Endothelial cell of umbilical vein (primary cell): ENCODE measurements around the gene DHRS9. TPM values are rescaled to one million over a fixed set of nuclear protein-coding genes. Genes with fewer than 3 reads are reported as not detected.

Source experiments
- BruUV-seq: library from RNA; stranded (reverse); fragments of 400-500 nt; replicated peaks from 2 replicates; lab custom pipeline; 2021; lab: Mats Ljungman, UMichigan
- CTCF ChIA-PET: fragments of 300-600, 350-600 bp; sonication (Branson Sonifier 250); formaldehyde crosslinking; loops from one replicate; lab custom pipeline; 2021; ENCODE audit warnings: antibody characterized with exemption, inconsistent platforms; lab: Charles Lee
- POLR2A ChIA-PET: fragments of 300-600, 350-600 bp; sonication (Branson Sonifier 250); formaldehyde crosslinking; loops from one replicate; lab custom pipeline; 2021; ENCODE audit warnings: antibody characterized with exemption, inconsistent platforms; lab: Charles Lee
- DNase-seq: peaks from one replicate; pipeline ENCODE4 v3.0.0-alpha.2; 2011; ENCODE audit warnings: low read depth, low spot score
- FAIRE-seq: peaks from 2 replicates; lab custom pipeline; 2011; peaks lifted over from hg19 to GRCh38; lab: Jason Lieb, UNC
- H2AFZ ChIP-seq: 2 replicates; pipeline ENCODE4 v1.6.0; 2012; ENCODE audit warnings: low read depth, low read length, control low read depth, inconsistent platforms
- H3K27ac ChIP-seq: 2 replicates; pipeline ENCODE4 v1.5.1; 2011; ENCODE audit warnings: low read depth, mild to moderate bottlenecking, control low read depth, low read length, moderate library complexity; ENCODE audit not compliant: insufficient read depth
- H3K27me3 ChIP-seq, 2 experiments: 2 replicates each; pipeline versions ENCODE4 v1.6.0 to v1.6.1; 2011; ENCODE audit warnings: low read length in 2 of 2, mixed read lengths in 1 of 2; ENCODE audit not compliant: control insufficient read depth in 2 of 2, insufficient read depth in 2 of 2
- H3K36me3 ChIP-seq, 2 experiments: 2 replicates in 1 of 2; 3 replicates in 1 of 2; pipeline ENCODE4 v1.5.1; 2011; ENCODE audit warnings: low read length in 2 of 2, mild to moderate bottlenecking in 1 of 2, moderate library complexity in 1 of 2; ENCODE audit not compliant: control insufficient read depth in 2 of 2, insufficient read depth in 2 of 2; ENCODE audit errors: extremely low read depth in 1 of 2
- H3K4me1 ChIP-seq: 3 replicates; pipeline ENCODE4 v1.5.1; 2011; ENCODE audit warnings: mild to moderate bottlenecking, low read length; ENCODE audit not compliant: control insufficient read depth, insufficient read depth; ENCODE audit errors: extremely low read depth
- H3K4me2 ChIP-seq: 2 replicates; pipeline ENCODE4 v1.6.1; 2011; ENCODE audit warnings: low read length, control low read depth, mixed read lengths; ENCODE audit not compliant: insufficient read depth
- H3K4me3 ChIP-seq, 3 experiments: fragments of 200-600 bp in 1 of 3; sonication (generic), shearing (Covaris generic) in 1 of 3; replicated peaks in 1 of 3; 2 replicates each; pipeline ENCODE4 v1.5.1; 2011 to 2016; ENCODE audit warnings: control low read depth in 3 of 3, low read length in 3 of 3, mild to moderate bottlenecking in 2 of 3, inconsistent platforms in 1 of 3, low read depth in 1 of 3, moderate library complexity in 1 of 3; ENCODE audit not compliant: insufficient read depth in 1 of 3
- H3K79me2 ChIP-seq: 2 replicates; pipeline ENCODE4 v1.6.0; 2012; ENCODE audit warnings: low read length, inconsistent platforms; ENCODE audit not compliant: control insufficient read depth, insufficient read depth
- H3K9ac ChIP-seq: replicated peaks from 2 replicates; pipeline ENCODE3; 2011; ENCODE audit warnings: low read length, control low read depth; ENCODE audit not compliant: insufficient read depth; ENCODE audit errors: extremely low read depth
- H3K9me1 ChIP-seq: replicated peaks from 3 replicates; pipeline ENCODE4 v1.6.0; 2011; ENCODE audit warnings: mild to moderate bottlenecking, low read length; ENCODE audit not compliant: control insufficient read depth, insufficient read depth; ENCODE audit errors: extremely low read depth
- H3K9me3 ChIP-seq: replicated peaks from 2 replicates; pipeline ENCODE4 v1.5.1; 2012; ENCODE audit warnings: low read length, inconsistent platforms; ENCODE audit not compliant: control insufficient read depth, insufficient read depth
- H4K20me1 ChIP-seq: replicated peaks from 2 replicates; pipeline ENCODE3; 2011; ENCODE audit warnings: mild to moderate bottlenecking, low read length; ENCODE audit not compliant: control insufficient read depth, insufficient read depth; ENCODE audit errors: extremely low read depth
- EZH2 ChIP-seq: IDR thresholded peaks from 2 replicates; pipeline ENCODE4 v1.6.1; 2012; ENCODE audit warnings: borderline replicate concordance, low read depth, mild to moderate bottlenecking, moderate library complexity, low read length, inconsistent platforms; ENCODE audit not compliant: severe bottlenecking
- FOS ChIP-seq: IDR thresholded peaks from 2 replicates; pipeline ENCODE4 v1.6.1; 2011; ENCODE audit warnings: mild to moderate bottlenecking, low read length, moderate library complexity, borderline replicate concordance; ENCODE audit not compliant: insufficient read depth
- GATA2 ChIP-seq: IDR thresholded peaks from 2 replicates; pipeline ENCODE4 v1.7.0; 2011; ENCODE audit warnings: low read depth, mild to moderate bottlenecking, moderate library complexity, mixed read lengths, low read length; ENCODE audit not compliant: insufficient read length, insufficient read depth
- JUN ChIP-seq: IDR thresholded peaks from 2 replicates; pipeline ENCODE4 v1.6.1; 2011; ENCODE audit warnings: borderline replicate concordance, low read depth; ENCODE audit not compliant: insufficient read length, insufficient read depth
- POLR2A ChIP-seq: IDR thresholded peaks from 2 replicates; pipeline ENCODE4 v1.6.1; 2012; ENCODE audit warnings: low read depth, mild to moderate bottlenecking, control low read depth, low read length
- dilution Hi-C: fragments of 300-500 bp; cut with MboI; formaldehyde crosslinking; loops from one replicate; pipeline ENCODE4 v1.15.0; 2019; ENCODE audit warnings: low sequenced_read_pairs; ENCODE audit not compliant: extremely low pct_ligation_motif_present
- intact Hi-C: fragments of 100-400 bp; cut with micrococcal nuclease; formaldehyde crosslinking; loops from one replicate; pipeline ENCODE4 v1.10.0; 2022
- polyA plus RNA-seq, 4 experiments: library from polyadenylated mRNA; depleted of rRNA in 3 of 4; stranded (reverse) in 3 of 4; unstranded in 1 of 4; fragments of >200 nt; gene quantifications; 2 replicates each; pipeline versions ENCODE4 v1.2.1 to v1.2.3, GENCODE V29; 2011 to 2012; ENCODE audit warnings: missing spikeins in 1 of 4
- total RNA-seq: library from RNA; stranded (reverse); gene quantifications from 2 replicates; pipeline ENCODE4 v1.2.3, GENCODE V29; 2021
- TF ChIP-seq, protein P1 (sequence below), 2 donors: IDR thresholded peaks; 1 replicate in 1 of 2; 2 replicates in 1 of 2; pipeline ENCODE4 v1.5.1; 2011; ENCODE audit warnings: low read length in 2 of 2, mild to moderate bottlenecking in 2 of 2, moderate library complexity in 2 of 2, control low read depth in 1 of 2, inconsistent platforms in 1 of 2, low read depth in 1 of 2; ENCODE audit not compliant: insufficient read depth in 1 of 2; ENCODE audit errors: extremely low read depth in 1 of 2

The DHRS9 gene
- total and polyA plus RNA-seq, 2 donors (not counting 3 experiments of a cell fraction or from before 2014, with no cell fraction given), result 0.40 TPM; not detected in 1

DNA sequence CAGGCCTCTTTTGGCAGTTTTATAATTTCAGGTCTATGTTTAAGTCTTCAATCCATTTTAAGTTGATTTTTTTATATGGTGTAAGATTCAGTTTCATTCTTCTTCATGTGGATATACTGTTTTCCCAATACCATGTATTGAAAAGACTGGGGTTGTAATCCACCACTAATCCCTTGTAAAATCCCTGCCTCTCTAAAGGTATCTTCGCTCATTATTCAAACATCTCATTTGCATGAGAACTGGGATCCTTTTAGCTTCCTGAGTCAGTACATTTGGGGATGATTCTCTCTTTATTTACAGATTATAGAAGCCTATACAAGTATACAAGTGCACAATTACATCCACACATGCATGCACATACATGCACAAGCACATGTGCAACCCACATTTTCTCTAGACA lies 25.3 kb downstream of the DHRS9 start:
- CTCF ChIA-PET, result interaction anchor here (1.0 kb wide), 1 partner anchor 134 kb away, joined by 3 read pairs; no protein-coding TSS in a partner anchor
- TF ChIP-seq JUN, result no peak
- no peak for TF ChIP-seq POLR2A
- TF ChIP-seq, protein P1, sequence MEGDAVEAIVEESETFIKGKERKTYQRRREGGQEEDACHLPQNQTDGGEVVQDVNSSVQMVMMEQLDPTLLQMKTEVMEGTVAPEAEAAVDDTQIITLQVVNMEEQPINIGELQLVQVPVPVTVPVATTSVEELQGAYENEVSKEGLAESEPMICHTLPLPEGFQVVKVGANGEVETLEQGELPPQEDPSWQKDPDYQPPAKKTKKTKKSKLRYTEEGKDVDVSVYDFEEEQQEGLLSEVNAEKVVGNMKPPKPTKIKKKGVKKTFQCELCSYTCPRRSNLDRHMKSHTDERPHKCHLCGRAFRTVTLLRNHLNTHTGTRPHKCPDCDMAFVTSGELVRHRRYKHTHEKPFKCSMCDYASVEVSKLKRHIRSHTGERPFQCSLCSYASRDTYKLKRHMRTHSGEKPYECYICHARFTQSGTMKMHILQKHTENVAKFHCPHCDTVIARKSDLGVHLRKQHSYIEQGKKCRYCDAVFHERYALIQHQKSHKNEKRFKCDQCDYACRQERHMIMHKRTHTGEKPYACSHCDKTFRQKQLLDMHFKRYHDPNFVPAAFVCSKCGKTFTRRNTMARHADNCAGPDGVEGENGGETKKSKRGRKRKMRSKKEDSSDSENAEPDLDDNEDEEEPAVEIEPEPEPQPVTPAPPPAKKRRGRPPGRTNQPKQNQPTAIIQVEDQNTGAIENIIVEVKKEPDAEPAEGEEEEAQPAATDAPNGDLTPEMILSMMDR (IDR thresholded peaks at IDR 0.05; ENCODE audit: extremely low read depth in 1 of 2, insufficient read depth in 1 of 2, low read depth in 1 of 2, low read length in 2 of 2), result no peak
- no peak for TF ChIP-seq EZH2
- TF ChIP-seq GATA2, result no peak
- no peak for TF ChIP-seq FOS
- no TSS peak for BruUV-seq
- DNase-seq (no peak), FAIRE-seq (no peak)
- no peak overlapping the region for H3K4me3 ChIP-seq
- no peaks in the 10 kb centered on the region for H3K27me3 ChIP-seq
- dilution Hi-C loops, result no loop called here
- no peaks in the 10 kb centered on the region for H4K20me1 ChIP-seq
- H3K9me1 ChIP-seq, result no peaks in the 10 kb centered on the region
- no peak overlapping the region for H3K9ac ChIP-seq
- H3K79me2 ChIP-seq, result no peaks in the 10 kb centered on the region
- H3K4me2 ChIP-seq, result no peak overlapping the region
- no peak overlapping the region for H3K27ac ChIP-seq
- POLR2A ChIA-PET, result no interaction called here
- H2AFZ ChIP-seq, result no peak overlapping the region
- intact Hi-C loops, result no loop called here
- no peaks in the 10 kb centered on the region for H3K9me3 ChIP-seq
- H3K36me3 ChIP-seq, result no peaks in the 10 kb centered on the region
- H3K4me1 ChIP-seq, result no peaks in the 10 kb centered on the region
